ENCODE data around the gene PKMYT1.

- peak; percentile 20 for TF ChIP-seq POLR2A (IDR thresholded peaks at IDR 0.05)
- TF ChIP-seq, protein P1, sequence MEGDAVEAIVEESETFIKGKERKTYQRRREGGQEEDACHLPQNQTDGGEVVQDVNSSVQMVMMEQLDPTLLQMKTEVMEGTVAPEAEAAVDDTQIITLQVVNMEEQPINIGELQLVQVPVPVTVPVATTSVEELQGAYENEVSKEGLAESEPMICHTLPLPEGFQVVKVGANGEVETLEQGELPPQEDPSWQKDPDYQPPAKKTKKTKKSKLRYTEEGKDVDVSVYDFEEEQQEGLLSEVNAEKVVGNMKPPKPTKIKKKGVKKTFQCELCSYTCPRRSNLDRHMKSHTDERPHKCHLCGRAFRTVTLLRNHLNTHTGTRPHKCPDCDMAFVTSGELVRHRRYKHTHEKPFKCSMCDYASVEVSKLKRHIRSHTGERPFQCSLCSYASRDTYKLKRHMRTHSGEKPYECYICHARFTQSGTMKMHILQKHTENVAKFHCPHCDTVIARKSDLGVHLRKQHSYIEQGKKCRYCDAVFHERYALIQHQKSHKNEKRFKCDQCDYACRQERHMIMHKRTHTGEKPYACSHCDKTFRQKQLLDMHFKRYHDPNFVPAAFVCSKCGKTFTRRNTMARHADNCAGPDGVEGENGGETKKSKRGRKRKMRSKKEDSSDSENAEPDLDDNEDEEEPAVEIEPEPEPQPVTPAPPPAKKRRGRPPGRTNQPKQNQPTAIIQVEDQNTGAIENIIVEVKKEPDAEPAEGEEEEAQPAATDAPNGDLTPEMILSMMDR (IDR thresholded peaks at IDR 0.05) = peak; percentile 73 to 86 (median 84)
Observed at GRCh38 chr16:3027983-3028715, 47.9 kb upstream of the PKMYT1 start.

Measured in right lobe of liver (tissue), 4 donors.